ENCODE data around the gene SOX8. TPM values are rescaled to one million over a fixed set of nuclear protein-coding genes. Genes with fewer than 3 reads are reported as not detected.
A peak's percentile ranks its signal among the peaks of the same experiment; 100 is the strongest.

SOX8 gene
- polyA plus RNA-seq, 1 donor from 2014 or later = 3.9 TPM

- H3K27ac ChIP-seq (ENCODE audit: low read length) = no peak overlapping the region
- no peaks in the 10 kb centered on the region for H3K36me3 ChIP-seq (ENCODE audit: insufficient read depth, low read length)
- TF ChIP-seq REST (IDR thresholded peaks at IDR 0.05; ENCODE audit: borderline replicate concordance) (no peak), MXI1 (conservative IDR thresholded peaks at IDR 0.05; ENCODE audit: poor library complexity, severe bottlenecking) (peak; percentile 51)
- peaks cover 29% of the 10 kb centered on the region for H3K27me3 ChIP-seq (ENCODE audit: insufficient read depth, low read depth, low read length)
- H3K79me2 ChIP-seq (replicated peaks; ENCODE audit: insufficient read depth, low read length) = no peaks in the 10 kb centered on the region
- H3K4me2 ChIP-seq (ENCODE audit: low read length) = no peak overlapping the region
- no peaks in the 10 kb centered on the region for H3K9me2 ChIP-seq (ENCODE audit: insufficient read depth, low read length)
- H3F3A ChIP-seq (ENCODE audit: insufficient read depth, low read length, poor library complexity, severe bottlenecking) = no peaks in the 10 kb centered on the region
- no peaks in the 10 kb centered on the region for H3K9me3 ChIP-seq (ENCODE audit: low read length)
- H4K20me1 ChIP-seq (ENCODE audit: insufficient read depth) = no peaks in the 10 kb centered on the region
- peak overlapping the region; percentile 40 for H3K9ac ChIP-seq (ENCODE audit: low read length)
- peak overlapping the region; percentile 66 for H3K4me3 ChIP-seq (ENCODE audit: low read length)
- no peak overlapping the region for H2AFZ ChIP-seq (ENCODE audit: low read depth, low read length)
These were observed 824 bp downstream of the SOX8 start for GRCh38 chr16:982145-983043.

- no peak for TF ChIP-seq TAF1 (IDR thresholded peaks at IDR 0.05; ENCODE audit: low read depth)
- no peak for TF ChIP-seq POLR2AphosphoS5 (IDR thresholded peaks at IDR 0.05)
- no peak for TF ChIP-seq SMC3 (conservative IDR thresholded peaks at IDR 0.05; ENCODE audit: poor library complexity)
- TF ChIP-seq MXI1 (conservative IDR thresholded peaks at IDR 0.05; ENCODE audit: poor library complexity, severe bottlenecking) = no peak
- TF ChIP-seq EP300 (conservative IDR thresholded peaks at IDR 0.05; ENCODE audit: poor library complexity, severe bottlenecking) = no peak
- Histone ChIP-seq H2AFZ (ENCODE audit: low read depth, low read length) (no peak overlapping the region), H3K4me2 (ENCODE audit: low read length) (no peak overlapping the region), H4K20me1 (ENCODE audit: insufficient read depth) (no peaks in the 10 kb centered on the region), H3K9me2 (ENCODE audit: insufficient read depth, low read length) (no peaks in the 10 kb centered on the region), H3F3A (ENCODE audit: insufficient read depth, low read length, poor library complexity, severe bottlenecking) (no peaks in the 10 kb centered on the region), H3K36me3 (ENCODE audit: insufficient read depth, low read length) (no peaks in the 10 kb centered on the region), H3K27me3 (ENCODE audit: insufficient read depth, low read depth, low read length) (peaks cover 29% of the 10 kb centered on the region), H3K9ac (ENCODE audit: low read length) (no peak overlapping the region), H3K79me2 (replicated peaks; ENCODE audit: insufficient read depth, low read length) (no peaks in the 10 kb centered on the region), H3K9me3 (ENCODE audit: low read length) (no peaks in the 10 kb centered on the region), H3K27ac (ENCODE audit: low read length) (no peak overlapping the region), H3K4me3 (ENCODE audit: low read length) (peak overlapping the region; percentile 66)
These were observed 1.8 kb downstream of the SOX8 start for GRCh38 chr16:983044-984030.

- Histone ChIP-seq H3K9me3 (ENCODE audit: low read length) (no peaks in the 10 kb centered on the region), H2AFZ (ENCODE audit: low read depth, low read length) (no peak overlapping the region), H3F3A (ENCODE audit: insufficient read depth, low read length, poor library complexity, severe bottlenecking) (no peaks in the 10 kb centered on the region), H3K36me3 (ENCODE audit: insufficient read depth, low read length) (no peaks in the 10 kb centered on the region), H3K27me3 (ENCODE audit: insufficient read depth, low read depth, low read length) (peaks cover 29% of the 10 kb centered on the region), H3K4me3 (ENCODE audit: low read length) (no peak overlapping the region), H3K9ac (ENCODE audit: low read length) (no peak overlapping the region), H4K20me1 (ENCODE audit: insufficient read depth) (no peaks in the 10 kb centered on the region), H3K9me2 (ENCODE audit: insufficient read depth, low read length) (no peaks in the 10 kb centered on the region), H3K79me2 (replicated peaks; ENCODE audit: insufficient read depth, low read length) (no peaks in the 10 kb centered on the region), H3K27ac (ENCODE audit: low read length) (no peak overlapping the region), H3K4me2 (ENCODE audit: low read length) (no peak overlapping the region)
- no peak for TF ChIP-seq SMC3 (conservative IDR thresholded peaks at IDR 0.05; ENCODE audit: poor library complexity)
- no peak for TF ChIP-seq TAF1 (IDR thresholded peaks at IDR 0.05; ENCODE audit: low read depth)
- no peak for TF ChIP-seq CTCF (IDR thresholded peaks at IDR 0.05; ENCODE audit: poor library complexity, severe bottlenecking)
- no peak for TF ChIP-seq EZH2 (IDR thresholded peaks at IDR 0.05; ENCODE audit: borderline replicate concordance, insufficient read depth, low read length, poor library complexity, severe bottlenecking)
- TF ChIP-seq MXI1 (conservative IDR thresholded peaks at IDR 0.05; ENCODE audit: poor library complexity, severe bottlenecking) = no peak
- TF ChIP-seq EP300 (conservative IDR thresholded peaks at IDR 0.05; ENCODE audit: poor library complexity, severe bottlenecking) = no peak
- TF ChIP-seq REST (IDR thresholded peaks at IDR 0.05; ENCODE audit: borderline replicate concordance) = no peak
- TF ChIP-seq POLR2AphosphoS5 (IDR thresholded peaks at IDR 0.05) = no peak
These were observed 2.6 kb downstream of the SOX8 start for GRCh38 chr16:984121-984694.

Measured in neural cell (in vitro differentiated cells).